ENCODE data around the gene PDXK.

Gene PDXK

GRCh38 chr21:43759651-43760050, 40.7 kb downstream of the PDXK start:
- ATAC-seq: no peak
- TF ChIP-seq TSHZ2 (CRISPR knock-in tag; IDR thresholded peaks at IDR 0.05): no peak
- TF ChIP-seq ZNF70 (CRISPR knock-in tag; IDR thresholded peaks at IDR 0.05): no peak
- no peak for TF ChIP-seq ZNF8 (CRISPR knock-in tag; IDR thresholded peaks at IDR 0.05)
- no peak for TF ChIP-seq TCF4 (CRISPR knock-in tag; IDR thresholded peaks at IDR 0.05; ENCODE audit: borderline replicate concordance)
- no peak for TF ChIP-seq ISL1 (CRISPR knock-in tag; IDR thresholded peaks at IDR 0.05)

GRCh38 chr21:43760391-43760958, 41.5 kb downstream of the PDXK start:
- TF ChIP-seq ZFP30 (CRISPR knock-in tag; IDR thresholded peaks at IDR 0.05) (no peak), ESRRG (CRISPR knock-in tag; IDR thresholded peaks at IDR 0.05) (no peak), SNAI2 (CRISPR knock-in tag; IDR thresholded peaks at IDR 0.05) (no peak), RARB (CRISPR knock-in tag; IDR thresholded peaks at IDR 0.05) (no peak), TSHZ2 (CRISPR knock-in tag; IDR thresholded peaks at IDR 0.05) (no peak), ZNF565 (CRISPR knock-in tag; conservative IDR thresholded peaks at IDR 0.05; ENCODE audit: low read depth) (no peak), ARNTL (CRISPR knock-in tag; IDR thresholded peaks at IDR 0.05; ENCODE audit: borderline replicate concordance, low read depth) (no peak), ZFP3 (CRISPR knock-in tag; IDR thresholded peaks at IDR 0.05) (no peak), ZNF70 (CRISPR knock-in tag; IDR thresholded peaks at IDR 0.05) (no peak), POU6F1 (CRISPR knock-in tag; IDR thresholded peaks at IDR 0.05; ENCODE audit: borderline replicate concordance, low read depth) (no peak), ISL1 (CRISPR knock-in tag; IDR thresholded peaks at IDR 0.05) (no peak)
- no peak for ATAC-seq

- ATAC-seq: no peak
- TF ChIP-seq BACH2 (CRISPR knock-in tag; IDR thresholded peaks at IDR 0.05; ENCODE audit: borderline replicate concordance): no peak
- TF ChIP-seq ZNF8 (CRISPR knock-in tag; IDR thresholded peaks at IDR 0.05): no peak
Observed at GRCh38 chr21:43761886-43762285, 43.0 kb downstream of the PDXK start.

GRCh38 chr21:43762303-43763128, 43.6 kb downstream of the PDXK start:
- TF ChIP-seq RARB (CRISPR knock-in tag; IDR thresholded peaks at IDR 0.05) (no peak), ISL1 (CRISPR knock-in tag; IDR thresholded peaks at IDR 0.05) (no peak), ZC3H10 (CRISPR knock-in tag; IDR thresholded peaks at IDR 0.05) (no peak), POU6F1 (CRISPR knock-in tag; IDR thresholded peaks at IDR 0.05; ENCODE audit: borderline replicate concordance, low read depth) (no peak), SNAI2 (CRISPR knock-in tag; IDR thresholded peaks at IDR 0.05) (no peak), ZNF70 (CRISPR knock-in tag; IDR thresholded peaks at IDR 0.05) (no peak), PATZ1 (CRISPR knock-in tag; IDR thresholded peaks at IDR 0.05; ENCODE audit: borderline replicate concordance) (no peak), CSDC2 (CRISPR knock-in tag; IDR thresholded peaks at IDR 0.05) (no peak), GLIS3 (CRISPR knock-in tag; IDR thresholded peaks at IDR 0.05) (no peak), OSR1 (CRISPR knock-in tag; IDR thresholded peaks at IDR 0.05) (no peak), TCF4 (CRISPR knock-in tag; IDR thresholded peaks at IDR 0.05; ENCODE audit: borderline replicate concordance) (no peak), ZNF565 (CRISPR knock-in tag; conservative IDR thresholded peaks at IDR 0.05; ENCODE audit: low read depth) (no peak), TOX (CRISPR knock-in tag; IDR thresholded peaks at IDR 0.05; ENCODE audit: borderline replicate concordance) (no peak), PPARA (CRISPR knock-in tag; IDR thresholded peaks at IDR 0.05; ENCODE audit: borderline replicate concordance) (no peak)
- no peak for ATAC-seq

All from SK-N-SH treated with all-trans-retinoic acid at 6 μM for 48 hours (cell line).